K562 (cell line): ENCODE results near the gene AKAP6. TPM values are rescaled to one million over a fixed set of nuclear protein-coding genes. Genes with fewer than 3 reads are reported as not detected.

Experiments used
- ATAC-seq: fragments of 200-7000 bp; cut with Tn5 transposase; 3 replicates; pipeline ENCODE4 v1.9.1; 2020; ENCODE audit warnings: moderate library complexity
- BruUV-seq: library from RNA; stranded (reverse); fragments of 400-500 nt; replicated peaks from 2 replicates; lab custom pipeline; 2021; lab: Mats Ljungman, UMichigan
- CTCF ChIA-PET: fragments of 300-600 bp; formaldehyde crosslinking; extraction: SDS; loops from one replicate; lab custom pipeline; 2021; ENCODE audit warnings: low intra/inter-chr PET ratio; lab: Yijun Ruan, JAX
- POLR2A ChIA-PET: fragments of 300-600, 350-650 bp; sonication (Branson Sonifier 250); formaldehyde crosslinking; extraction: SDS; loops from one replicate; lab custom pipeline; 2021; ENCODE audit warnings: antibody characterized with exemption, inconsistent platforms; lab: Yijun Ruan, JAX
- DNase-seq, 4 experiments: peaks; one replicate each; pipeline versions ENCODE4 v3.0.0 to v3.0.0-alpha.2; 2011 to 2018; ENCODE audit warnings: low spot score in 3 of 4, mixed read lengths in 3 of 4; ENCODE audit errors: extremely low read depth in 1 of 4
- FAIRE-seq: peaks from 2 replicates; lab custom pipeline; 2011; peaks lifted over from hg19 to GRCh38; lab: Jason Lieb, UNC
- H2AFZ ChIP-seq: 2 replicates; pipeline ENCODE4 v1.6.0; 2011; ENCODE audit warnings: low read depth, low read length, control low read depth, inconsistent platforms
- H3K27ac ChIP-seq: fragments of 200-600 bp; 3 replicates; pipeline ENCODE4 v1.8.0; 2011; ENCODE audit warnings: low read depth, mild to moderate bottlenecking, control low read depth, inconsistent platforms, low read length, moderate library complexity, mixed read lengths; ENCODE audit errors: extremely low read depth
- H3K27me3 ChIP-seq, 2 experiments: fragments of 300-600 bp in 1 of 2; 2 replicates in 1 of 2; 3 replicates in 1 of 2; pipeline versions ENCODE4 v1.6.0 to v1.8.0; 2011; ENCODE audit warnings: inconsistent platforms in 2 of 2, low read length in 2 of 2, mild to moderate bottlenecking in 1 of 2, mixed read lengths in 1 of 2, moderate library complexity in 1 of 2; ENCODE audit not compliant: control insufficient read depth in 2 of 2, insufficient read depth in 2 of 2
- H3K36me3 ChIP-seq: fragments of 300-600 bp; 3 replicates; pipeline ENCODE4 v1.8.0; 2011; ENCODE audit warnings: mild to moderate bottlenecking, low read length, inconsistent platforms; ENCODE audit not compliant: control insufficient read depth, insufficient read depth
- H3K4me1 ChIP-seq, 2 experiments: fragments of 200-600 bp in 1 of 2; replicated peaks in 1 of 2; 2 replicates in 1 of 2; 3 replicates in 1 of 2; pipeline versions ENCODE4 v1.5.1 to v1.8.0; 2011; ENCODE audit warnings: inconsistent platforms in 2 of 2, low read length in 2 of 2, mild to moderate bottlenecking in 1 of 2, mixed read lengths in 1 of 2, moderate library complexity in 1 of 2; ENCODE audit not compliant: control insufficient read depth in 2 of 2, insufficient read depth in 2 of 2
- H3K4me2 ChIP-seq: 2 replicates; pipeline ENCODE4 v1.6.1; 2011; ENCODE audit warnings: low read length, control low read depth, inconsistent platforms, mixed read lengths; ENCODE audit not compliant: insufficient read depth
- H3K4me3 ChIP-seq: fragments of 200-600 bp; sonication (generic), shearing (Covaris generic); 2 replicates; pipeline ENCODE4 v1.5.1; 2016; ENCODE audit warnings: control low read depth, inconsistent platforms
- H3K79me2 ChIP-seq: fragments of 200-600 bp; 3 replicates; pipeline ENCODE4 v1.8.0; 2011; ENCODE audit warnings: low read length, inconsistent platforms; ENCODE audit not compliant: control insufficient read depth, insufficient read depth
- H3K9ac ChIP-seq, 2 experiments: 2 replicates each; pipeline versions ENCODE4 v1.6.0 to v1.6.1; 2011; ENCODE audit warnings: low read depth in 2 of 2, low read length in 2 of 2, control low read depth in 1 of 2, inconsistent platforms in 1 of 2, mild to moderate bottlenecking in 1 of 2, mixed read lengths in 1 of 2; ENCODE audit not compliant: insufficient read depth in 1 of 2
- H3K9me1 ChIP-seq: one replicate; pipeline ENCODE4 v1.6.0; 2011; ENCODE audit warnings: inconsistent platforms, mild to moderate bottlenecking, low read length, moderate library complexity; ENCODE audit not compliant: control insufficient read depth, insufficient read depth
- H3K9me3 ChIP-seq: replicated peaks from 2 replicates; pipeline ENCODE4 v1.5.1; 2011; ENCODE audit warnings: low read depth, low read length, inconsistent platforms; ENCODE audit not compliant: control insufficient read depth, insufficient read depth
- H4K20me1 ChIP-seq: replicated peaks from 2 replicates; pipeline ENCODE4 v1.6.1; 2011; ENCODE audit warnings: low read length, inconsistent platforms, mixed read lengths; ENCODE audit not compliant: control insufficient read depth, insufficient read depth
- ARID3A ChIP-seq: IDR thresholded peaks from 2 replicates; pipeline ENCODE4 v1.6.1; 2012; ENCODE audit warnings: low read depth, low read length, improper control_type of control experiment, borderline replicate concordance
- E4F1 ChIP-seq: fragments of 250-450 bp; sonication (Bioruptor Pico); IDR thresholded peaks from 2 replicates; pipeline ENCODE4 v1.5.0; 2021; ENCODE audit warnings: mild to moderate bottlenecking, borderline replicate concordance
- POLR2A ChIP-seq: fragments of 450-650 bp; conservative IDR thresholded peaks from 2 replicates; pipeline ENCODE4 v1.6.1; 2016
- RBM15 ChIP-seq: fragments of 200-400 bp; formaldehyde crosslinking; IDR thresholded peaks from 2 replicates; pipeline ENCODE4 v1.6.1; 2018; ENCODE audit warnings: mild to moderate bottlenecking, low read length, moderate library complexity; ENCODE audit not compliant: insufficient read depth
- TBL1XR1 ChIP-seq, 2 experiments: IDR thresholded peaks; 2 replicates each; pipeline ENCODE4 v1.6.1; 2012; ENCODE audit warnings: improper control_type of control experiment in 2 of 2, low read length in 2 of 2, mild to moderate bottlenecking in 1 of 2
- THAP12 ChIP-seq: fragments of 250-450 bp; sonication (Bioruptor Pico); IDR thresholded peaks from 2 replicates; pipeline ENCODE4 v1.9.0; 2021; ENCODE audit warnings: mild to moderate bottlenecking, inconsistent platforms
- THRAP3 ChIP-seq: fragments of 450-650 bp; IDR thresholded peaks from 2 replicates; pipeline ENCODE4 v1.6.1; 2016; ENCODE audit warnings: mild to moderate bottlenecking, inconsistent platforms, borderline replicate concordance
- ZFP36 ChIP-seq: fragments of 150-350 bp; IDR thresholded peaks from 2 replicates; pipeline ENCODE4 v1.6.1; 2018; ENCODE audit warnings: low read length, low read depth; ENCODE audit not compliant: partially characterized antibody
- ZNF12 ChIP-seq: sonication (generic); formaldehyde crosslinking; IDR thresholded peaks from 2 replicates; pipeline ENCODE4 v1.4.0; 2020; ENCODE audit warnings: mild to moderate bottlenecking, missing genetic modification reagents
- ZNF512 ChIP-seq: IDR thresholded peaks from 2 replicates; pipeline ENCODE4 v1.6.1; 2016; ENCODE audit warnings: missing genetic modification characterization, missing compliant biosample characterization
- ZNF740 ChIP-seq, 3 experiments: fragments of 200-800 bp in 1 of 3; sonication (Bioruptor generic) in 1 of 3; sonication (generic) in 1 of 3; formaldehyde crosslinking in 1 of 3; IDR thresholded peaks; 2 replicates each; pipeline versions ENCODE4 v1.6.1 to v1.8.0; 2016 to 2022; ENCODE audit warnings: mild to moderate bottlenecking in 2 of 3, missing compliant biosample characterization in 2 of 3, missing genetic modification characterization in 2 of 3, missing genetic modification reagents in 1 of 3
- WGBS: fragments of 100-300 bp; shearing (Covaris generic); methylation state at CpG from one replicate; pipeline ENCODE4 v1.1.6; 2016; ENCODE audit warnings: low coverage, mixed read lengths; ENCODE audit not compliant: insufficient coverage; ENCODE audit errors: missing lambda C conversion rate; 5-methylcytosine and 5-hydroxymethylcytosine counted together
- in situ Hi-C: fragments of 300-500 bp; cut with MboI; formaldehyde crosslinking; loops from 4 replicates; pipeline ENCODE4 v1.15.0; 2018; ENCODE audit warnings: inconsistent platforms, mixed read lengths
- intact Hi-C: fragments of 100-400 bp; cut with micrococcal nuclease; formaldehyde crosslinking; loops from 2 replicates; pipeline ENCODE4 v1.14.2; 2022
- polyA plus RNA-seq, 8 experiments: library from polyadenylated mRNA; depleted of rRNA in 4 of 8; stranded (reverse) in 5 of 8; unstranded in 3 of 8; fragments of >200 nt; fragmentation: Nextera tagmentation in 2 of 8; fragmentation: Illumina TruSeq in 1 of 8; extraction: Ambion mirVana in 2 of 8; extraction: Trizol in 1 of 8; gene quantifications; 2 replicates each; pipeline versions ENCODE4 v1.2.1 to v1.2.3, GENCODE V29; 2011 to 2014; ENCODE audit warnings: inconsistent platforms in 1 of 8, missing spikeins in 1 of 8
- total RNA-seq, 7 experiments: library from RNA; depleted of rRNA in 6 of 7; stranded (reverse); fragments of >200 nt in 6 of 7; fragmentation: Illumina TruSeq in 2 of 7; extraction: Trizol in 2 of 7; gene quantifications; 2 replicates each; pipeline versions ENCODE4 v1.2.1 to v1.2.3, GENCODE V29; 2011 to 2021; ENCODE audit warnings: low replicate concordance in 1 of 7

The AKAP6 gene
- total and polyA plus RNA-seq, 9 of the 15 experiments (the other 6 are each of a cell fraction or from before 2014, with no cell fraction given), result 0.03 to 1.7 (median 0.48) TPM

GRCh38 chr14:32318087-32318795 is 10.9 kb upstream of the AKAP6 start:
- Histone ChIP-seq H3K9ac (no peak overlapping the region), H2AFZ (no peak overlapping the region), H3K9me3 (no peaks in the 10 kb centered on the region), H4K20me1 (no peaks in the 10 kb centered on the region), H3K27ac (no peak overlapping the region), H3K9me1 (no peaks in the 10 kb centered on the region), H3K27me3 (no peaks in the 10 kb centered on the region), H3K4me3 (no peak overlapping the region), H3K36me3 (no peaks in the 10 kb centered on the region), H3K4me1 (no peaks in the 10 kb centered on the region; a peak in 1 of 5 replicates), H3K4me2 (no peak overlapping the region), H3K79me2 (no peaks in the 10 kb centered on the region)
- WGBS, result 17% methylated on average over 3 of the region's 7 CpGs
- no peak for ATAC-seq
- in situ Hi-C loops (no loop called here), intact Hi-C loops (loop anchor here (5.0 kb wide), 1 partner anchor 49 kb away; no protein-coding TSS in a partner anchor)
- DNase-seq, result no peak
- CTCF ChIA-PET, result no interaction called here
- no TSS peak for BruUV-seq
- no peak for FAIRE-seq
- POLR2A ChIA-PET, result no interaction called here
- TF ChIP-seq RBM15 (no peak), ZFP36 (no peak), POLR2A (no peak), THRAP3 (no peak), TBL1XR1 (IDR thresholded peaks at IDR 0.05; ENCODE audit: low read length in 2 of 2) (no peak), ZNF12 (no peak), E4F1 (CRISPR knock-in tag) (no peak), ZNF740 (CRISPR knock-in tag; IDR thresholded peaks at IDR 0.05) (no peak), ZNF740 (tag; IDR thresholded peaks at IDR 0.05) (no peak), ARID3A (no peak), THAP12 (CRISPR knock-in tag) (no peak), ZNF512 (tag) (peak; percentile 59)
